Mucosa of rectum (tissue), 2 donors: ENCODE measurements around the gene IGFLR1.

Experiments used
- H3K27ac ChIP-seq, 2 donors: one replicate each; pipeline ENCODE4 v1.7.0; 2013; ENCODE audit warnings: inconsistent platforms in 2 of 2, low read depth in 2 of 2, low read length in 2 of 2
- H3K27me3 ChIP-seq, 2 donors: one replicate each; pipeline ENCODE4 v1.7.0; 2013; ENCODE audit warnings: low read length in 2 of 2; ENCODE audit not compliant: control insufficient read depth in 2 of 2, insufficient read depth in 2 of 2
- H3K36me3 ChIP-seq, 2 donors: one replicate each; pipeline ENCODE4 v1.7.0; 2013; ENCODE audit warnings: low read length in 2 of 2; ENCODE audit not compliant: control insufficient read depth in 2 of 2, insufficient read depth in 2 of 2
- H3K4me1 ChIP-seq, 2 donors: one replicate each; pipeline ENCODE4 v1.7.0; 2013; ENCODE audit warnings: low read length in 2 of 2, mild to moderate bottlenecking in 1 of 2; ENCODE audit not compliant: control insufficient read depth in 2 of 2, insufficient read depth in 2 of 2
- H3K4me3 ChIP-seq, 2 donors: one replicate each; pipeline ENCODE4 v1.7.0; 2013; ENCODE audit warnings: low read length in 2 of 2
- H3K9ac ChIP-seq, 2 donors: one replicate each; pipeline ENCODE4 v1.7.0; 2013; ENCODE audit warnings: low read length in 2 of 2, low read depth in 1 of 2, mild to moderate bottlenecking in 1 of 2
- H3K9me3 ChIP-seq, 2 donors: one replicate each; pipeline ENCODE4 v1.7.0; 2013; ENCODE audit warnings: low read length in 2 of 2; ENCODE audit not compliant: control insufficient read depth in 2 of 2
- donor health status: healthy.
- donor health status: Normal muscosa, but diverticular disease.

Gene IGFLR1

DNA sequence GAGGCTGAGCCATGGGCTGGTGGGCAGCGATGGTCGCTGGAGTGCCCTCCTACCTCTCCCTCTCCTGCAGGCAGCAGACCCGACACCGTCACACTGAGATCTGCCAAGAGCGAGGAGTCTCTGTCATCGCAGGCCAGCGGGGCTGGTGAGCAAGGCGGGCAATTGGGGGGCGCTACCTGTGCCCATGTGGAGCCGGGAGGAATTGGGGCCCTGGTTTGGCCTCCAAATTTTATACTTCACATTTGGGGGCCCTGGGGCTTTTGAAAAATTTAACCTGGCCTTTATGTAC lies 43.0 kb upstream of the IGFLR1 start:
- Histone ChIP-seq H3K9ac (no peak overlapping the region), H3K27ac (no peak overlapping the region), H3K4me3 (no peak overlapping the region), H3K9me3 (no peaks in the 10 kb centered on the region), H3K4me1 (no peaks in the 10 kb centered on the region), H3K27me3 (no peaks in the 10 kb centered on the region), H3K36me3 (peaks cover 0 to 3% of the 10 kb centered on the region in 2 donors)

GRCh38 chr19:35784503-35785338 lies 42.5 kb upstream of the IGFLR1 start:
- Histone ChIP-seq H3K4me3 (no peak overlapping the region), H3K36me3 (peaks cover 0 to 3% of the 10 kb centered on the region in 2 donors), H3K27ac (no peak overlapping the region), H3K27me3 (no peaks in the 10 kb centered on the region), H3K9ac (no peak overlapping the region), H3K9me3 (no peaks in the 10 kb centered on the region), H3K4me1 (no peaks in the 10 kb centered on the region)

DNA sequence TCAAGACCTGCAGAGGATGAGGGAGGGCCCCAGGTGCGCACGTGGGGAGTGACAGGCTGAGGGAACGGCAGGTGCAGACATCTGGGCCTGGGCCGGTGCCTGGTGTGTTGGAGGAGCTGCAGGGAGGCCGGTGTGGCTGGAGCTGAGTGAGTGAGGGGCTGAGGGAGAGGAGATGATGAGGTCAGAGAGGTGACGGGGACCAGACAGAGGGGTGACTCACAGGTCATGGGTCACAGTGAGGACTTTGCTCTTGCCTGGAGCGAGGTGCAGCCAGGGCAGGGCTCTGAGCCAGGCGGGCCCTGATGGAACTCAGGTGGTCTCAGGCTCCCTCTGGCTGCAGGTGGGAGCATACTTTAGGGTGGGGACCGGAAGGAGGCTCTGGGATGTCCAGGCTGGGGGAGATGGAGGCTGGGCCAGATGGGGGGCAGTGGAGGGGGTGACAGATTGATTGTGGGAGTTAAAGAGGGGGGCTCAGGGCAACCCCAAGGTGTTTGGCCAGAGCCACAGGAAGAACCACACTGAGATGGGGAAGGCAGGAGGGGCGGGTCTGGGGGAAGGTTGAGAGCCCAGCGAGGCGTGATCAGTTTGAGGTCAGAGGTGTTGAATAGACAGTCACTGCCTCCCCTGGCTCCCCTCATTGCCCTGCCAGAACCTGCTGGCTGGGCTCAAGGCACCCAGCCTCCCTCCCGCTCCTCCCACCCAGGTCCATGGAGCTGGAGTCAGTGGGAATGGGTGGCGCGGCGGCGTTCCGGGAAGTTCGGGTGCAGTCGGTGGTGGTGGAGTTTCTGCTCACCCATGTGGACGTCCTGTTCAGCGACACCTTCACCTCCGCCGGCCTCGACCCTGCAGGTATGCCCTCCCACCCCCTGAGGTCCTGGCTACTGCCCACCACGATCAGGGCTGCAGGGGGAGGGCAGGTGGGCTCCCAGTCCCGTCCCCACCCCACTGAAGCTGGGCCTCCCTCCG lies 41.5 kb upstream of the IGFLR1 start:
- peaks cover 2 to 3% of the 10 kb centered on the region in 2 donors for H3K36me3 ChIP-seq
- H3K27ac ChIP-seq = no peak overlapping the region
- H3K9me3 ChIP-seq = no peaks in the 10 kb centered on the region
- H3K9ac ChIP-seq = no peak overlapping the region
- H3K27me3 ChIP-seq = no peaks in the 10 kb centered on the region
- H3K4me3 ChIP-seq = no peak overlapping the region
- H3K4me1 ChIP-seq = no peaks in the 10 kb centered on the region

- Histone ChIP-seq H3K36me3 (peaks cover 3 to 4% of the 10 kb centered on the region in 2 donors), H3K9me3 (no peaks in the 10 kb centered on the region), H3K4me3 (no peak overlapping the region), H3K27ac (no peak overlapping the region), H3K4me1 (no peaks in the 10 kb centered on the region), H3K9ac (no peak overlapping the region), H3K27me3 (no peaks in the 10 kb centered on the region)
These were observed 40.3 kb upstream of the IGFLR1 start for GRCh38 chr19:35782589-35782988.

- H3K27ac ChIP-seq = no peak overlapping the region
- no peak overlapping the region for H3K4me3 ChIP-seq
- H3K36me3 ChIP-seq = peaks cover 3 to 4% of the 10 kb centered on the region in 2 donors
- no peaks in the 10 kb centered on the region for H3K4me1 ChIP-seq
- H3K9me3 ChIP-seq = no peaks in the 10 kb centered on the region
- no peak overlapping the region for H3K9ac ChIP-seq
- no peaks in the 10 kb centered on the region for H3K27me3 ChIP-seq
These were observed 39.4 kb upstream of the IGFLR1 start for GRCh38 chr19:35781650-35782049.

DNA sequence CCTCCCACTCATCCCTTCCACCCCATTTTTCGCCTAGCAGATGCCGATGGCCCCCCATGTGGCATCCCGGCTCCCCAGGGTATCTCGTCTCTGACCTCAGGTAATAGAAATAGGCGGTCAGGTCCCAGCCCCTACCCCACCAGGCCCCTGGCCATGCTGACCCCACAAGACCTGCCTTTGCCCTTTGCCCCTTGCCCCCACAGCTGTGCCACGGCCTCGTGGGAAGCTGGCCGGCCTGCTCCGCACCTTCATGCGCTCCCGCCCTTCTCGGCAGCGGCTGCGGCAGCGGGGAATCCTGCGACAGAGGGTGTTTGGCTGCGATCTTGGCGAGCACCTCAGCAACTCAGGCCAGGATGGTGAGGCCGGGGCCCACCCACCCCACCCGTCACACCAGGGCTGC lies 38.5 kb upstream of the IGFLR1 start:
- H3K36me3 ChIP-seq = peaks cover 3 to 4% of the 10 kb centered on the region in 2 donors
- H3K4me3 ChIP-seq = no peak overlapping the region
- no peaks in the 10 kb centered on the region for H3K27me3 ChIP-seq
- peaks cover 0 to 2% of the 10 kb centered on the region in 2 donors for H3K4me1 ChIP-seq
- H3K9me3 ChIP-seq = no peaks in the 10 kb centered on the region
- H3K27ac ChIP-seq = no peak overlapping the region
- H3K9ac ChIP-seq = no peak overlapping the region

DNA sequence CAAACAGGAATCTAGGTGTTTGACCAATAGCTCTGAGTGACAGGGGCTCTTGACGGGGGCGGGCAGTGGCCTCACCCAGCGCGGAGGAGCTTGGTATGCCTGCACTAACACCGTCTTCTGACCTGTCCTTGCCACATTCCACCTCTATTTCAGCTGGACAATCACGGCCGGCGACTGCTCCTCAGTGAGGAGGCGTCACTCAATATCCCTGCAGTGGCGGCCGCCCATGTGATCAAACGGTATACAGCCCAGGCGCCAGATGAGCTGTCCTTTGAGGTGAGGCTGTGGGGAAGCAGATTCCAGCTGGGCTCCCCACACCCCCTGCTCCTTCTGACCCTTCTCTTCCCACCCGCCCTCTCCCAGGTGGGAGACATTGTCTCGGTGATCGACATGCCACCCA lies 37.8 kb upstream of the IGFLR1 start:
- no peak overlapping the region for H3K4me3 ChIP-seq
- H3K9me3 ChIP-seq = no peaks in the 10 kb centered on the region
- H3K36me3 ChIP-seq = peaks cover 3 to 4% of the 10 kb centered on the region in 2 donors
- no peak overlapping the region for H3K9ac ChIP-seq
- H3K27me3 ChIP-seq = no peaks in the 10 kb centered on the region
- H3K27ac ChIP-seq = no peak overlapping the region
- H3K4me1 ChIP-seq = peaks cover 0 to 3% of the 10 kb centered on the region in 2 donors

DNA sequence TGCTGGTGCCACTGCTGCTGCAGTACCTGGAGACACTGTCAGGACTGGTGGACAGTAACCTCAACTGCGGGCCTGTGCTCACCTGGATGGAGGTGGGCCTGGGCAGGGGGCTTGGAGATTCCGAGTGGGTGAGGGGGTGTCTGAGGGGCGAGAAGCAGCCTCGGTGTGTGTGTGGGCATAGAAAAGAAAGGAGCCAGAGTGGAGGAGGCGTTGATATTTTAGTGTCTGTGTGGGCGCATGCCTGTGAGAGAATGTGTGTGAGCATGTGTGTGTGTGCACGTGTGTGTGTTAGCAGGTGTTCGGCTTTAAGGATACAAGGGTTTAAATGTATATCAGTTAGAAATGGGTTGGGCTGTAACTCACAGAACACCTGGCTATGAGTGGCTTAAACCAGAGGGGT lies 36.8 kb upstream of the IGFLR1 start:
- no peaks in the 10 kb centered on the region for H3K9me3 ChIP-seq
- H3K36me3 ChIP-seq = peaks cover 3 to 4% of the 10 kb centered on the region in 2 donors
- H3K9ac ChIP-seq = no peak overlapping the region
- no peak overlapping the region for H3K4me3 ChIP-seq
- H3K27me3 ChIP-seq = no peaks in the 10 kb centered on the region
- H3K27ac ChIP-seq = no peak overlapping the region
- peaks cover 4 to 7% of the 10 kb centered on the region in 2 donors for H3K4me1 ChIP-seq

GRCh38 chr19:35777961-35778360 lies 35.7 kb upstream of the IGFLR1 start:
- Histone ChIP-seq H3K36me3 (peaks cover 3 to 4% of the 10 kb centered on the region in 2 donors), H3K4me1 (peaks cover 4 to 7% of the 10 kb centered on the region in 2 donors), H3K9ac (no peak overlapping the region), H3K9me3 (no peaks in the 10 kb centered on the region), H3K27ac (no peak overlapping the region), H3K27me3 (no peaks in the 10 kb centered on the region), H3K4me3 (no peak overlapping the region)
